Measurements from ENCODE around the gene SEMA6B. TPM values are rescaled to one million over a fixed set of nuclear protein-coding genes. Genes with fewer than 3 reads are reported as not detected.

SEMA6B gene
- polyA plus RNA-seq, 1 donor: 44.3 TPM

- DNase-seq (ENCODE audit: low read depth): no peak
These were observed 48.8 kb downstream of the SEMA6B start for GRCh38 chr19:4510435-4511255.

GRCh38 chr19:4508698-4509097 is 50.8 kb downstream of the SEMA6B start:
- DNase-seq (ENCODE audit: low read depth): no peak

- no peak for DNase-seq (ENCODE audit: low read depth)
These were observed 51.7 kb downstream of the SEMA6B start for GRCh38 chr19:4507804-4508203.

- DNase-seq (ENCODE audit: low read depth): no peak
These were observed 52.4 kb downstream of the SEMA6B start for GRCh38 chr19:4507150-4507452.

- no peak for DNase-seq (ENCODE audit: low read depth)
These were observed 52.9 kb downstream of the SEMA6B start for GRCh38 chr19:4506449-4507149.

GRCh38 chr19:4505570-4506448 is 53.7 kb downstream of the SEMA6B start:
- DNase-seq (ENCODE audit: low read depth): no peak

GRCh38 chr19:4504891-4505569 is 54.5 kb downstream of the SEMA6B start:
- DNase-seq (ENCODE audit: low read depth): no peak

GRCh38 chr19:4504297-4504701 is 55.2 kb downstream of the SEMA6B start:
- DNase-seq (ENCODE audit: low read depth): peak; percentile 16

GRCh38 chr19:4503825-4504170 is 55.7 kb downstream of the SEMA6B start:
- no peak for DNase-seq (ENCODE audit: low read depth)

GRCh38 chr19:4503132-4503824 is 56.2 kb downstream of the SEMA6B start:
- no peak for DNase-seq (ENCODE audit: low read depth)

- DNase-seq (ENCODE audit: low read depth): no peak
These were observed 57.0 kb downstream of the SEMA6B start for GRCh38 chr19:4502282-4503131.

GRCh38 chr19:4501691-4502090 is 57.8 kb downstream of the SEMA6B start:
- no peak for DNase-seq (ENCODE audit: low read depth)

GRCh38 chr19:4500841-4501591 is 58.5 kb downstream of the SEMA6B start:
- DNase-seq (ENCODE audit: low read depth): no peak

- no peak for DNase-seq (ENCODE audit: low read depth)
These were observed 59.6 kb downstream of the SEMA6B start for GRCh38 chr19:4499855-4500254.

- DNase-seq (ENCODE audit: low read depth): no peak
These were observed 60.2 kb downstream of the SEMA6B start for GRCh38 chr19:4499318-4499717.

GRCh38 chr19:4498694-4499093 is 60.8 kb downstream of the SEMA6B start:
- no peak for DNase-seq (ENCODE audit: low read depth)

GRCh38 chr19:4497770-4498389 is 61.6 kb downstream of the SEMA6B start:
- DNase-seq (ENCODE audit: low read depth): no peak

- no peak for DNase-seq (ENCODE audit: low read depth)
These were observed 63.2 kb downstream of the SEMA6B start for GRCh38 chr19:4496304-4496703.

GRCh38 chr19:4495471-4495870 is 64.0 kb downstream of the SEMA6B start:
- no peak for DNase-seq (ENCODE audit: low read depth)
